HepG2 (cell line): ENCODE measurements around the gene MEGF11. TPM values are rescaled to one million over a fixed set of nuclear protein-coding genes. Genes with fewer than 3 reads are reported as not detected.

ENCODE experiments used
- BRD4 ChIP-seq: sonication (generic); formaldehyde crosslinking; IDR thresholded peaks from 2 replicates; pipeline ENCODE4 v1.4.0; 2020; ENCODE audit warnings: missing genetic modification reagents
- CCAR2 ChIP-seq: fragments of 200-400 bp; formaldehyde crosslinking; optimal IDR thresholded peaks from 2 replicates; pipeline ENCODE3; 2018; ENCODE audit warnings: low read depth, mild to moderate bottlenecking, low read length, moderate library complexity
- ESRRA ChIP-seq: sonication (generic); formaldehyde crosslinking; IDR thresholded peaks from 2 replicates; pipeline ENCODE4 v1.5.1; 2020; ENCODE audit warnings: mild to moderate bottlenecking, low read depth, missing genetic modification reagents
- GTF3A ChIP-seq: sonication (generic); formaldehyde crosslinking; conservative IDR thresholded peaks from 2 replicates; pipeline ENCODE4 v1.4.0; 2020; ENCODE audit warnings: mild to moderate bottlenecking, missing genetic modification reagents
- KAT2B ChIP-seq: fragments of 150-350 bp; IDR thresholded peaks from 2 replicates; pipeline ENCODE4 v1.6.1; 2014; ENCODE audit warnings: low read depth, low read length, borderline replicate concordance
- MED8 ChIP-seq: sonication (generic); formaldehyde crosslinking; IDR thresholded peaks from 2 replicates; pipeline ENCODE4 v1.8.1; 2023; ENCODE audit warnings: mild to moderate bottlenecking, missing genetic modification reagents; ENCODE audit not compliant: insufficient replicate concordance
- MEIS2 ChIP-seq: sonication (generic); formaldehyde crosslinking; IDR thresholded peaks from 2 replicates; pipeline ENCODE4 v1.9.0; 2021; ENCODE audit warnings: mild to moderate bottlenecking, missing genetic modification reagents
- MIER3 ChIP-seq: IDR thresholded peaks from 2 replicates; pipeline ENCODE4 v1.6.1; 2016; ENCODE audit warnings: missing compliant biosample characterization, borderline replicate concordance
- NCOA5 ChIP-seq: sonication (generic); formaldehyde crosslinking; IDR thresholded peaks from 2 replicates; pipeline ENCODE4 v1.4.0; 2020; ENCODE audit warnings: missing genetic modification reagents
- NFKB2 ChIP-seq: sonication (generic); formaldehyde crosslinking; IDR thresholded peaks from 2 replicates; pipeline ENCODE4 v1.4.0; 2020; ENCODE audit warnings: missing genetic modification reagents, borderline replicate concordance
- TGIF2 ChIP-seq: IDR thresholded peaks from 2 replicates; pipeline ENCODE4 v1.6.1; 2016; ENCODE audit warnings: control low read depth, missing compliant biosample characterization
- ZNF143 ChIP-seq: sonication (generic); formaldehyde crosslinking; IDR thresholded peaks from 2 replicates; pipeline ENCODE4 v1.4.0; 2020; ENCODE audit warnings: missing genetic modification reagents
- ZNF207 ChIP-seq: fragments of 450-650 bp; IDR thresholded peaks from 2 replicates; pipeline ENCODE4 v1.6.1; 2016; ENCODE audit warnings: antibody characterized with exemption, borderline replicate concordance
- ZNF749 ChIP-seq: sonication (generic); formaldehyde crosslinking; IDR thresholded peaks from 2 replicates; pipeline ENCODE4 v1.8.0; 2022; ENCODE audit warnings: mild to moderate bottlenecking, missing genetic modification reagents, moderate library complexity, borderline replicate concordance
- ZNF878 ChIP-seq: sonication (generic); formaldehyde crosslinking; IDR thresholded peaks from 2 replicates; pipeline ENCODE4 v1.8.1; 2023; ENCODE audit warnings: mild to moderate bottlenecking, missing genetic modification reagents, moderate library complexity
- polyA plus RNA-seq, 8 experiments: library from polyadenylated mRNA; depleted of rRNA in 3 of 8; stranded (reverse) in 7 of 8; unstranded in 1 of 8; fragments of >200 nt; fragmentation: Illumina TruSeq in 4 of 8; extraction: Trizol in 4 of 8; gene quantifications; 2 replicates each; pipeline versions ENCODE4 v1.2.1 to v1.2.3, GENCODE V29; 2011 to 2016; ENCODE audit warnings: low read depth in 4 of 8, missing spikeins in 1 of 8, mixed read lengths in 1 of 8; ENCODE audit not compliant: insufficient read depth in 1 of 8
- total RNA-seq, 5 experiments: library from RNA; depleted of rRNA; stranded (reverse); fragments of >200 nt; fragmentation: Illumina TruSeq; extraction: Trizol; gene quantifications; 2 replicates each; pipeline ENCODE4 v1.2.3, GENCODE V29; 2016; ENCODE audit warnings: low read depth in 1 of 5
- TF ChIP-seq, protein P1 (sequence below): sonication (generic); formaldehyde crosslinking; IDR thresholded peaks from 2 replicates; pipeline ENCODE4 v1.4.0; 2020; ENCODE audit warnings: mild to moderate bottlenecking, missing genetic modification reagents
- TF ChIP-seq, protein P2 (sequence below): sonication (generic); formaldehyde crosslinking; IDR thresholded peaks from 2 replicates; pipeline ENCODE4 v1.4.0; 2020; ENCODE audit warnings: mild to moderate bottlenecking, missing genetic modification reagents
- TF ChIP-seq, protein P3 (sequence below): sonication (generic); formaldehyde crosslinking; IDR thresholded peaks from 2 replicates; pipeline ENCODE4 v1.5.0; 2020; ENCODE audit warnings: missing genetic modification reagents
- TF ChIP-seq, protein P4 (sequence below): sonication (generic); formaldehyde crosslinking; conservative IDR thresholded peaks from 2 replicates; pipeline ENCODE4 v1.5.0; 2020; ENCODE audit warnings: missing genetic modification reagents
- TF ChIP-seq, protein P5 (sequence below): IDR thresholded peaks from 2 replicates; pipeline ENCODE4 v1.6.1; 2018; ENCODE audit warnings: missing genetic modification reagents, mild to moderate bottlenecking, missing compliant biosample characterization
- TF ChIP-seq, protein P6 (sequence below): sonication (generic); formaldehyde crosslinking; IDR thresholded peaks from 2 replicates; pipeline ENCODE4 v1.5.0; 2020; ENCODE audit warnings: mild to moderate bottlenecking, missing genetic modification reagents

Gene MEGF11
- total and polyA plus RNA-seq, 2 of the 13 experiments (the other 11 are each of a cell fraction or from before 2014, with no cell fraction given), result not detected

DNA sequence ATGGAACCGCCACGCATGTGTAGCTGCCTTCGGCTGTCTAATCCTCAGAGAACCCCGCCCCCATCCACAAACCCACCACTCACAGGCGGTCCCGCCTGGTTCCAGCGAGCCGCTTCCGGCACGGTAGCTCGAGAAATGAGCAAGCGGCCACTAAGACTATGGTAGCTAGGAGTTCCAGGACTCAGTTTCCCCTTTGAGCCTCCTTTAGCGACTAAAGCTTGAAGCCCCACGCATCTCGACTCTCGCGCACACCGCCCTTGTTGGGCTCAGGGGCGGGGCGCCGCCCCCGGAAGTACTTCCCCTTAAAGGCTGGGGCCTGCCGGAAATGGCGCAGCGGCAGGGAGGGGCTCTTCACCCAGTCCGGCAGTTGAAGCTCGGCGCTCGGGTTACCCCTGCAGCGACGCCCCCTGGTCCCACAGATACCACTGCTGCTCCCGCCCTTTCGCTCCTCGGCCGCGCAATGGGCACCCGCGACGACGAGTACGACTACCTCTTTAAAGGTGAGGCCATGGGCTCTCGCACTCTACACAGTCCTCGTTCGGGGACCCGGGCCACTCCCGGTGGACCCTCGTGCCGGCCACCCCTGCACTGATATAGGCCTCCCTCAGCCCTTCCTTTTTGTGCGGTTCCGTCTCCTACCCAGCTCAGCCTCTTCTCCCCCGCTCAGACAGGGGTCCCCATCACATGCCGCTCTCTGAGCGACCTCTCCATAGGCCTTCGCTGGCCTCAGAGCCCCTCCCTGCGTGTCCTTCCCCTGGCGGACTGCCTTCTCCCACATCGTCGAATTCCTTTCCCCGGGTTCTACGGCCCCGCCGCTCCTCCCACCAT, 384.2 kb downstream of the MEGF11 start, which contains the start of gene RAB11A (continued):
- 0 out of 2 replicates have a peak, but pooled peaks have one; percentile 62 for TF ChIP-seq MIER3
- TF ChIP-seq, protein P1, sequence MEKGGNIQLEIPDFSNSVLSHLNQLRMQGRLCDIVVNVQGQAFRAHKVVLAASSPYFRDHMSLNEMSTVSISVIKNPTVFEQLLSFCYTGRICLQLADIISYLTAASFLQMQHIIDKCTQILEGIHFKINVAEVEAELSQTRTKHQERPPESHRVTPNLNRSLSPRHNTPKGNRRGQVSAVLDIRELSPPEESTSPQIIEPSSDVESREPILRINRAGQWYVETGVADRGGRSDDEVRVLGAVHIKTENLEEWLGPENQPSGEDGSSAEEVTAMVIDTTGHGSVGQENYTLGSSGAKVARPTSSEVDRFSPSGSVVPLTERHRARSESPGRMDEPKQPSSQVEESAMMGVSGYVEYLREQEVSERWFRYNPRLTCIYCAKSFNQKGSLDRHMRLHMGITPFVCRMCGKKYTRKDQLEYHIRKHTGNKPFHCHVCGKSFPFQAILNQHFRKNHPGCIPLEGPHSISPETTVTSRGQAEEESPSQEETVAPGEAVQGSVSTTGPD (CRISPR knock-in tag), result peak; percentile 13
- TF ChIP-seq MEIS2 (CRISPR knock-in tag), result peak; percentile 47
- TF ChIP-seq TGIF2 (CRISPR knock-in tag), result no peak
- peak; percentile 73 for TF ChIP-seq CCAR2
- TF ChIP-seq ESRRA, result peak; percentile 76; the same call in 1 of the 2 replicates
- TF ChIP-seq MED8 (CRISPR knock-in tag), result peak; percentile 91
- TF ChIP-seq, protein P2, sequence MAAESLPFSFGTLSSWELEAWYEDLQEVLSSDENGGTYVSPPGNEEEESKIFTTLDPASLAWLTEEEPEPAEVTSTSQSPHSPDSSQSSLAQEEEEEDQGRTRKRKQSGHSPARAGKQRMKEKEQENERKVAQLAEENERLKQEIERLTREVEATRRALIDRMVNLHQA (CRISPR knock-in tag), result no peak
- TF ChIP-seq, protein P3, sequence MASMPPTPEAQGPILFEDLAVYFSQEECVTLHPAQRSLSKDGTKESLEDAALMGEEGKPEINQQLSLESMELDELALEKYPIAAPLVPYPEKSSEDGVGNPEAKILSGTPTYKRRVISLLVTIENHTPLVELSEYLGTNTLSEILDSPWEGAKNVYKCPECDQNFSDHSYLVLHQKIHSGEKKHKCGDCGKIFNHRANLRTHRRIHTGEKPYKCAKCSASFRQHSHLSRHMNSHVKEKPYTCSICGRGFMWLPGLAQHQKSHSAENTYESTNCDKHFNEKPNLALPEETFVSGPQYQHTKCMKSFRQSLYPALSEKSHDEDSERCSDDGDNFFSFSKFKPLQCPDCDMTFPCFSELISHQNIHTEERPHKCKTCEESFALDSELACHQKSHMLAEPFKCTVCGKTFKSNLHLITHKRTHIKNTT (CRISPR knock-in tag), result no peak
- no peak; the same call in 1 of the 2 replicates for TF ChIP-seq GTF3A (CRISPR knock-in tag)
- no peak for TF ChIP-seq ZNF749 (CRISPR knock-in tag)
- TF ChIP-seq, protein P4, sequence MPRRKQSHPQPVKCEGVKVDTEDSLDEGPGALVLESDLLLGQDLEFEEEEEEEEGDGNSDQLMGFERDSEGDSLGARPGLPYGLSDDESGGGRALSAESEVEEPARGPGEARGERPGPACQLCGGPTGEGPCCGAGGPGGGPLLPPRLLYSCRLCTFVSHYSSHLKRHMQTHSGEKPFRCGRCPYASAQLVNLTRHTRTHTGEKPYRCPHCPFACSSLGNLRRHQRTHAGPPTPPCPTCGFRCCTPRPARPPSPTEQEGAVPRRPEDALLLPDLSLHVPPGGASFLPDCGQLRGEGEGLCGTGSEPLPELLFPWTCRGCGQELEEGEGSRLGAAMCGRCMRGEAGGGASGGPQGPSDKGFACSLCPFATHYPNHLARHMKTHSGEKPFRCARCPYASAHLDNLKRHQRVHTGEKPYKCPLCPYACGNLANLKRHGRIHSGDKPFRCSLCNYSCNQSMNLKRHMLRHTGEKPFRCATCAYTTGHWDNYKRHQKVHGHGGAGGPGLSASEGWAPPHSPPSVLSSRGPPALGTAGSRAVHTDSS (CRISPR knock-in tag), result 0 out of 2 replicates have a peak, but pooled peaks have one; percentile 71
- no peak for TF ChIP-seq NCOA5 (CRISPR knock-in tag)
- TF ChIP-seq, protein P5, sequence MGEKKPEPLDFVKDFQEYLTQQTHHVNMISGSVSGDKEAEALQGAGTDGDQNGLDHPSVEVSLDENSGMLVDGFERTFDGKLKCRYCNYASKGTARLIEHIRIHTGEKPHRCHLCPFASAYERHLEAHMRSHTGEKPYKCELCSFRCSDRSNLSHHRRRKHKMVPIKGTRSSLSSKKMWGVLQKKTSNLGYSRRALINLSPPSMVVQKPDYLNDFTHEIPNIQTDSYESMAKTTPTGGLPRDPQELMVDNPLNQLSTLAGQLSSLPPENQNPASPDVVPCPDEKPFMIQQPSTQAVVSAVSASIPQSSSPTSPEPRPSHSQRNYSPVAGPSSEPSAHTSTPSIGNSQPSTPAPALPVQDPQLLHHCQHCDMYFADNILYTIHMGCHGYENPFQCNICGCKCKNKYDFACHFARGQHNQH, result peak; percentile 84
- no peak; the same call in 1 of the 2 replicates for TF ChIP-seq BRD4 (CRISPR knock-in tag)
- TF ChIP-seq KAT2B, result no peak
- TF ChIP-seq ZNF143 (CRISPR knock-in tag), result peak; percentile 14; the same call in 1 of the 2 replicates
- TF ChIP-seq, protein P6, sequence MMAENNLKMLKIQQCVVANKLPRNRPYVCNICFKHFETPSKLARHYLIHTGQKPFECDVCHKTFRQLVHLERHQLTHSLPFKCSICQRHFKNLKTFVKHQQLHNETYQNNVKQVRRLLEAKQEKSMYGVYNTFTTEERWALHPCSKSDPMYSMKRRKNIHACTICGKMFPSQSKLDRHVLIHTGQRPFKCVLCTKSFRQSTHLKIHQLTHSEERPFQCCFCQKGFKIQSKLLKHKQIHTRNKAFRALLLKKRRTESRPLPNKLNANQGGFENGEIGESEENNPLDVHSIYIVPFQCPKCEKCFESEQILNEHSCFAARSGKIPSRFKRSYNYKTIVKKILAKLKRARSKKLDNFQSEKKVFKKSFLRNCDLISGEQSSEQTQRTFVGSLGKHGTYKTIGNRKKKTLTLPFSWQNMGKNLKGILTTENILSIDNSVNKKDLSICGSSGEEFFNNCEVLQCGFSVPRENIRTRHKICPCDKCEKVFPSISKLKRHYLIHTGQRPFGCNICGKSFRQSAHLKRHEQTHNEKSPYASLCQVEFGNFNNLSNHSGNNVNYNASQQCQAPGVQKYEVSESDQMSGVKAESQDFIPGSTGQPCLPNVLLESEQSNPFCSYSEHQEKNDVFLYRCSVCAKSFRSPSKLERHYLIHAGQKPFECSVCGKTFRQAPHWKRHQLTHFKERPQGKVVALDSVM (CRISPR knock-in tag), result 0 out of 2 replicates have a peak, but pooled peaks have one; percentile 9
- TF ChIP-seq ZNF878 (CRISPR knock-in tag), result peak; percentile 64; the same call in 1 of the 2 replicates
- no peak for TF ChIP-seq ZNF207
- TF ChIP-seq NFKB2, result peak; percentile 42; the same call in 1 of the 2 replicates
